PC-3 (cell line): ENCODE data around the gene CDC5L.

ENCODE experiments used
- EZH2 ChIP-seq: fragments of 300-600 bp; sonication (generic); IDR thresholded peaks from one replicate; pipeline ENCODE4 v1.6.1; 2017; ENCODE audit warnings: antibody characterized with exemption, mild to moderate bottlenecking, low read length; ENCODE audit not compliant: unreplicated experiment
- TF ChIP-seq, protein P1 (sequence below): fragments of 300-600 bp; sonication (generic); conservative IDR thresholded peaks from 2 replicates; pipeline ENCODE4 v1.5.1; 2017; ENCODE audit warnings: antibody characterized with exemption, low read depth, mild to moderate bottlenecking, low read length

DNA sequence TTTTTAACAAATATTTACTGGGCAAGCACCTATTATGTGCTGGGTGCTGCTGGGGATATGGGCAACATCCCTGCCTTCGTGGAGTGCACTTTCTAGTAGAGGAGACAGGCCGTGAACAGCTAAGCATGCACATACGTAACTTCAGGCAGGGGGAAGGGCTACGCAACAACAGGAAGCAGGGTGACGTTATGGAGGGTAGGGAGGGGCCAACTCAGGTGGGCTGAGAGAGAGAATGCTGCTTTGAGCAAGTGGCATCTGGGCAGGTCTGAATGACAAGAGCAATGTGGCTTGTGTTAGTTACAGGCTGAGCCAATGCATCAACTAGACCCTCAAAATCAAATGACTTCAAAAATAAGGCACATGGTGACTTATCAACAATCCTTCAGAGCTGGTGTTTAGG lies 112.1 kb downstream of the CDC5L start:
- TF ChIP-seq, protein P1, sequence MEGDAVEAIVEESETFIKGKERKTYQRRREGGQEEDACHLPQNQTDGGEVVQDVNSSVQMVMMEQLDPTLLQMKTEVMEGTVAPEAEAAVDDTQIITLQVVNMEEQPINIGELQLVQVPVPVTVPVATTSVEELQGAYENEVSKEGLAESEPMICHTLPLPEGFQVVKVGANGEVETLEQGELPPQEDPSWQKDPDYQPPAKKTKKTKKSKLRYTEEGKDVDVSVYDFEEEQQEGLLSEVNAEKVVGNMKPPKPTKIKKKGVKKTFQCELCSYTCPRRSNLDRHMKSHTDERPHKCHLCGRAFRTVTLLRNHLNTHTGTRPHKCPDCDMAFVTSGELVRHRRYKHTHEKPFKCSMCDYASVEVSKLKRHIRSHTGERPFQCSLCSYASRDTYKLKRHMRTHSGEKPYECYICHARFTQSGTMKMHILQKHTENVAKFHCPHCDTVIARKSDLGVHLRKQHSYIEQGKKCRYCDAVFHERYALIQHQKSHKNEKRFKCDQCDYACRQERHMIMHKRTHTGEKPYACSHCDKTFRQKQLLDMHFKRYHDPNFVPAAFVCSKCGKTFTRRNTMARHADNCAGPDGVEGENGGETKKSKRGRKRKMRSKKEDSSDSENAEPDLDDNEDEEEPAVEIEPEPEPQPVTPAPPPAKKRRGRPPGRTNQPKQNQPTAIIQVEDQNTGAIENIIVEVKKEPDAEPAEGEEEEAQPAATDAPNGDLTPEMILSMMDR: no peak
- TF ChIP-seq EZH2: no peak
